WTC11 (cell line): ENCODE results near the gene AGPAT3. TPM values are rescaled to one million over a fixed set of nuclear protein-coding genes. Genes with fewer than 3 reads are reported as not detected.

Experiments used
- ATAC-seq: fragments of 200-7000 bp; cut with Tn5 transposase; 2 replicates; pipeline ENCODE4 v1.10.0; 2021; ENCODE audit warnings: mild to moderate bottlenecking, moderate library complexity
- CTCF ChIA-PET: fragments of 300-600 bp; sonication (Branson Sonifier 250); formaldehyde crosslinking; loops from one replicate; lab custom pipeline; 2021; ENCODE audit warnings: antibody characterized with exemption; lab: Charles Lee
- POLR2A ChIA-PET: fragments of 350-600 bp; sonication (Branson Sonifier 250); formaldehyde crosslinking; loops from one replicate; lab custom pipeline; 2021; ENCODE audit warnings: antibody characterized with exemption; lab: Charles Lee
- DNase-seq: peaks from one replicate; pipeline ENCODE4 v3.0.0; 2021; ENCODE audit warnings: low spot score
- H3K27ac Mint-ChIP-seq: 2 replicates; pipeline ENCODE4 v1.8.0; 2021; ENCODE audit warnings: mixed read lengths
- H3K27me3 Mint-ChIP-seq: 2 replicates; pipeline ENCODE4 v1.8.0; 2021; ENCODE audit warnings: low read depth, mild to moderate bottlenecking, moderate library complexity, mixed read lengths
- H3K36me3 Mint-ChIP-seq: 2 replicates; pipeline ENCODE4 v1.8.0; 2021; ENCODE audit warnings: mixed read lengths
- H3K4me1 Mint-ChIP-seq: 2 replicates; pipeline ENCODE4 v1.8.0; 2022; ENCODE audit warnings: mixed read lengths
- H3K4me3 Mint-ChIP-seq: 2 replicates; pipeline ENCODE4 v1.8.0; 2021; ENCODE audit warnings: mild to moderate bottlenecking, moderate library complexity, mixed read lengths
- H3K9me3 Mint-ChIP-seq: 2 replicates; pipeline ENCODE4 v1.8.0; 2021; ENCODE audit warnings: mixed read lengths
- ATF1 ChIP-seq: sonication (generic); formaldehyde crosslinking; IDR thresholded peaks from 2 replicates; pipeline ENCODE4 v1.8.1; 2023; ENCODE audit warnings: mild to moderate bottlenecking, moderate library complexity, missing genetic modification reagents
- CREM ChIP-seq: sonication (generic); formaldehyde crosslinking; IDR thresholded peaks from 2 replicates; pipeline ENCODE4 v1.8.1; 2022; ENCODE audit warnings: mild to moderate bottlenecking, missing genetic modification reagents, moderate library complexity
- ELF4 ChIP-seq: sonication (generic); formaldehyde crosslinking; IDR thresholded peaks from 2 replicates; pipeline ENCODE4 v1.8.1; 2022; ENCODE audit warnings: low read depth, mild to moderate bottlenecking, moderate library complexity, missing genetic modification reagents
- ESRRA ChIP-seq: sonication (generic); formaldehyde crosslinking; IDR thresholded peaks from 2 replicates; pipeline ENCODE4 v1.8.1; 2022; ENCODE audit warnings: mild to moderate bottlenecking, missing genetic modification reagents, borderline replicate concordance
- FOXK1 ChIP-seq: sonication (generic); formaldehyde crosslinking; IDR thresholded peaks from 2 replicates; pipeline ENCODE4 v1.8.0; 2022; ENCODE audit warnings: mild to moderate bottlenecking, moderate library complexity, missing genetic modification reagents
- GABPB1 ChIP-seq: sonication (generic); formaldehyde crosslinking; IDR thresholded peaks from 2 replicates; pipeline ENCODE4 v1.8.1; 2023; ENCODE audit warnings: mild to moderate bottlenecking, missing genetic modification reagents
- IRF2 ChIP-seq: sonication (generic); formaldehyde crosslinking; IDR thresholded peaks from 2 replicates; pipeline ENCODE4 v1.8.0; 2022; ENCODE audit warnings: low read depth, missing genetic modification reagents, borderline replicate concordance
- JAZF1 ChIP-seq: fragments of 250-450 bp; sonication (Bioruptor Pico); IDR thresholded peaks from 2 replicates; pipeline ENCODE4 v1.9.0; 2021; ENCODE audit warnings: moderate library complexity, mild to moderate bottlenecking, inconsistent platforms
- MYBL2 ChIP-seq: sonication (generic); formaldehyde crosslinking; IDR thresholded peaks from 2 replicates; pipeline ENCODE4 v1.8.1; 2023; ENCODE audit warnings: mild to moderate bottlenecking, moderate library complexity, missing genetic modification reagents
- NFE2L1 ChIP-seq: sonication (generic); formaldehyde crosslinking; IDR thresholded peaks from 2 replicates; pipeline ENCODE4 v1.8.1; 2023; ENCODE audit warnings: missing genetic modification reagents
- NR1H2 ChIP-seq: sonication (generic); formaldehyde crosslinking; IDR thresholded peaks from 2 replicates; pipeline ENCODE4 v1.9.0; 2021; ENCODE audit warnings: mild to moderate bottlenecking, moderate library complexity, missing genetic modification reagents
- PRRX2 ChIP-seq: fragments of 250-450 bp; sonication (Bioruptor Pico); IDR thresholded peaks from 2 replicates; pipeline ENCODE4 v1.8.0; 2021; ENCODE audit warnings: mild to moderate bottlenecking
- SOX15 ChIP-seq: fragments of 250-450 bp; sonication (Bioruptor Pico); IDR thresholded peaks from 2 replicates; pipeline ENCODE4 v1.9.0; 2021; ENCODE audit warnings: mild to moderate bottlenecking
- SP1 ChIP-seq: sonication (generic); formaldehyde crosslinking; conservative IDR thresholded peaks from 2 replicates; pipeline ENCODE4 v1.8.1; 2022; ENCODE audit warnings: missing genetic modification reagents
- TCF7 ChIP-seq: sonication (generic); formaldehyde crosslinking; IDR thresholded peaks from 2 replicates; pipeline ENCODE4 v1.8.0; 2022; ENCODE audit warnings: mild to moderate bottlenecking, low read depth, missing genetic modification reagents, moderate library complexity
- TEAD1 ChIP-seq: sonication (generic); formaldehyde crosslinking; IDR thresholded peaks from 2 replicates; pipeline ENCODE4 v1.8.0; 2022; ENCODE audit warnings: mild to moderate bottlenecking, missing genetic modification reagents
- TEAD4 ChIP-seq: sonication (generic); formaldehyde crosslinking; IDR thresholded peaks from 2 replicates; pipeline ENCODE4 v1.8.0; 2022; ENCODE audit warnings: mild to moderate bottlenecking, missing genetic modification reagents
- ZNF219 ChIP-seq: sonication (generic); formaldehyde crosslinking; IDR thresholded peaks from 2 replicates; pipeline ENCODE4 v1.8.0; 2023; ENCODE audit warnings: missing genetic modification reagents, mild to moderate bottlenecking, borderline replicate concordance
- ZNF263 ChIP-seq: sonication (generic); formaldehyde crosslinking; IDR thresholded peaks from 2 replicates; pipeline ENCODE4 v1.8.1; 2022; ENCODE audit warnings: low read depth, mild to moderate bottlenecking, moderate library complexity, missing genetic modification reagents
- ZNF317 ChIP-seq: sonication (generic); formaldehyde crosslinking; IDR thresholded peaks from 2 replicates; pipeline ENCODE4 v1.8.1; 2023; ENCODE audit warnings: low read depth, mild to moderate bottlenecking, moderate library complexity, missing genetic modification reagents, borderline replicate concordance
- ZNF416 ChIP-seq: fragments of 250-450 bp; sonication (Bioruptor Pico); IDR thresholded peaks from 2 replicates; pipeline ENCODE4 v1.9.0; 2021; ENCODE audit warnings: mild to moderate bottlenecking, inconsistent platforms
- ZNF423 ChIP-seq: fragments of 250-450 bp; sonication (Bioruptor Pico); IDR thresholded peaks from 2 replicates; pipeline ENCODE4 v2.1.2; 2022; ENCODE audit warnings: mild to moderate bottlenecking, moderate library complexity
- total RNA-seq: library from RNA; stranded (reverse); gene quantifications from 3 replicates; pipeline ENCODE4 v1.2.3, GENCODE V29; 2021
- TF ChIP-seq, protein P1 (sequence below): sonication (generic); formaldehyde crosslinking; IDR thresholded peaks from 2 replicates; pipeline ENCODE4 v1.8.0; 2022; ENCODE audit warnings: mild to moderate bottlenecking, missing genetic modification reagents
- TF ChIP-seq, protein P2 (sequence below): sonication (generic); formaldehyde crosslinking; IDR thresholded peaks from 2 replicates; pipeline ENCODE4 v1.8.0; 2022; ENCODE audit warnings: missing genetic modification reagents
- TF ChIP-seq, protein P3 (sequence below): sonication (generic); formaldehyde crosslinking; IDR thresholded peaks from 2 replicates; pipeline ENCODE4 v1.8.0; 2023; ENCODE audit warnings: missing genetic modification reagents

The AGPAT3 gene
- total RNA-seq, 1 experiment from 2014 or later: 5.6 TPM

DNA sequence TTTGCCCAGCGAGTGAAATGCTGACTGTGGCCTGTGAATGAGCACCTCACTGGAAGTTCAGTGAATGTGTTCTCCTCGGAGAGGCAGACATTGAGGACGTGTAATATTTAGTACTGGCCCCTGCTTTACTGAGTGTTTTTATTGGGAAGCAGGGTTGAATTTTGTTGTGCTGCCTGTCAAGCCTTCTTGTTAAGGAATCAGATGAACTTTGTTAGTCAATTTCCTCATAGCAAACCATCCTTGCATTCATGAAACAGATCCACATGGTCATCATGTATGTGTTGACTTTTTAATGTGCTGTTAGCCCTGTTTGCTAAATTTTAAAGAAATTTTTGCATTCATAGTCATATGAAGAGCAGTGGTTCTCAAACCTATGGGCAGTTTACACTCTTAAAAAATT, 47.9 kb downstream of the AGPAT3 start:
- TF ChIP-seq, protein P1, sequence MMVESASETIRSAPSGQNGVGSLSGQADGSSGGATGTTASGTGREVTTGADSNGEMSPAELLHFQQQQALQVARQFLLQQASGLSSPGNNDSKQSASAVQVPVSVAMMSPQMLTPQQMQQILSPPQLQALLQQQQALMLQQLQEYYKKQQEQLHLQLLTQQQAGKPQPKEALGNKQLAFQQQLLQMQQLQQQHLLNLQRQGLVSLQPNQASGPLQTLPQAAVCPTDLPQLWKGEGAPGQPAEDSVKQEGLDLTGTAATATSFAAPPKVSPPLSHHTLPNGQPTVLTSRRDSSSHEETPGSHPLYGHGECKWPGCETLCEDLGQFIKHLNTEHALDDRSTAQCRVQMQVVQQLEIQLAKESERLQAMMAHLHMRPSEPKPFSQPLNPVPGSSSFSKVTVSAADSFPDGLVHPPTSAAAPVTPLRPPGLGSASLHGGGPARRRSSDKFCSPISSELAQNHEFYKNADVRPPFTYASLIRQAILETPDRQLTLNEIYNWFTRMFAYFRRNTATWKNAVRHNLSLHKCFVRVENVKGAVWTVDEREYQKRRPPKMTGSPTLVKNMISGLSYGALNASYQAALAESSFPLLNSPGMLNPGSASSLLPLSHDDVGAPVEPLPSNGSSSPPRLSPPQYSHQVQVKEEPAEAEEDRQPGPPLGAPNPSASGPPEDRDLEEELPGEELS (CRISPR knock-in tag): no peak
- TF ChIP-seq ELF4 (no peak), SP1 (CRISPR knock-in tag) (no peak), ZNF317 (no peak), TEAD4 (CRISPR knock-in tag) (no peak), TEAD1 (no peak), ATF1 (CRISPR knock-in tag) (no peak), GABPB1 (no peak), SOX15 (CRISPR knock-in tag) (no peak), PRRX2 (CRISPR knock-in tag) (no peak), ZNF219 (CRISPR knock-in tag) (no peak)
- TF ChIP-seq, protein P2, sequence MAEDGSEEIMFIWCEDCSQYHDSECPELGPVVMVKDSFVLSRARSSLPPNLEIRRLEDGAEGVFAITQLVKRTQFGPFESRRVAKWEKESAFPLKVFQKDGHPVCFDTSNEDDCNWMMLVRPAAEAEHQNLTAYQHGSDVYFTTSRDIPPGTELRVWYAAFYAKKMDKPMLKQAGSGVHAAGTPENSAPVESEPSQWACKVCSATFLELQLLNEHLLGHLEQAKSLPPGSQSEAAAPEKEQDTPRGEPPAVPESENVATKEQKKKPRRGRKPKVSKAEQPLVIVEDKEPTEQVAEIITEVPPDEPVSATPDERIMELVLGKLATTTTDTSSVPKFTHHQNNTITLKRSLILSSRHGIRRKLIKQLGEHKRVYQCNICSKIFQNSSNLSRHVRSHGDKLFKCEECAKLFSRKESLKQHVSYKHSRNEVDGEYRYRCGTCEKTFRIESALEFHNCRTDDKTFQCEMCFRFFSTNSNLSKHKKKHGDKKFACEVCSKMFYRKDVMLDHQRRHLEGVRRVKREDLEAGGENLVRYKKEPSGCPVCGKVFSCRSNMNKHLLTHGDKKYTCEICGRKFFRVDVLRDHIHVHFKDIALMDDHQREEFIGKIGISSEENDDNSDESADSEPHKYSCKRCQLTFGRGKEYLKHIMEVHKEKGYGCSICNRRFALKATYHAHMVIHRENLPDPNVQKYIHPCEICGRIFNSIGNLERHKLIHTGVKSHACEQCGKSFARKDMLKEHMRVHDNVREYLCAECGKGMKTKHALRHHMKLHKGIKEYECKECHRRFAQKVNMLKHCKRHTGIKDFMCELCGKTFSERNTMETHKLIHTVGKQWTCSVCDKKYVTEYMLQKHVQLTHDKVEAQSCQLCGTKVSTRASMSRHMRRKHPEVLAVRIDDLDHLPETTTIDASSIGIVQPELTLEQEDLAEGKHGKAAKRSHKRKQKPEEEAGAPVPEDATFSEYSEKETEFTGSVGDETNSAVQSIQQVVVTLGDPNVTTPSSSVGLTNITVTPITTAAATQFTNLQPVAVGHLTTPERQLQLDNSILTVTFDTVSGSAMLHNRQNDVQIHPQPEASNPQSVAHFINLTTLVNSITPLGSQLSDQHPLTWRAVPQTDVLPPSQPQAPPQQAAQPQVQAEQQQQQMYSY: no peak
- no peak for ATAC-seq
- no peak overlapping the region for H3K27ac Mint-ChIP-seq
- no peaks in the 10 kb centered on the region for H3K36me3 Mint-ChIP-seq
- DNase-seq: no peak
- H3K4me3 Mint-ChIP-seq: no peak overlapping the region
- CTCF ChIA-PET: no interaction called here
- POLR2A ChIA-PET: no interaction called here
- no peaks in the 10 kb centered on the region for H3K9me3 Mint-ChIP-seq
- no peaks in the 10 kb centered on the region for H3K4me1 Mint-ChIP-seq
- no peaks in the 10 kb centered on the region for H3K27me3 Mint-ChIP-seq

DNA sequence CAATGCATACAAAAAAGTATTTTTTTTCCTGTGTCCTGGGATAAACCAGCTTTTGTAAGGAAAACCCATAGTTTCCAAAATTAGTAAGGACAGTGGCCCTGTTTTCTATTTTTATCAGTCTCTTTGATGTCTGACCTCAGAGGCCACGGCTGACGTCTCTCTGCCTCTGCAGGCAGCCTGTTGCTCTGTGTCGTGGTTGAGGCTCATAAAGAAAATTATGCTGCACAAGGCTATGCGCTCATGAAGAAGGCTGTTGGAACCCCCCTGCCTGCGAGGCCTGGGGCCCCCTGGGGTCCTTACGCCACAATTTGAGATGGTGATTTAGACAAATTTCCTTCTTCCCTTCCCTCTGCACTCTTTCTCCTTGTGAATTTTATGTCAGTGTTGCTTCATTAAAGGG, 48.9 kb downstream of the AGPAT3 start:
- Mint-ChIP-seq H3K36me3 (no peaks in the 10 kb centered on the region), H3K27ac (no peak overlapping the region), H3K27me3 (no peaks in the 10 kb centered on the region), H3K9me3 (no peaks in the 10 kb centered on the region), H3K4me1 (no peaks in the 10 kb centered on the region), H3K4me3 (no peak overlapping the region)
- DNase-seq: no peak
- TF ChIP-seq NFE2L1 (CRISPR knock-in tag) (no peak), FOXK1 (CRISPR knock-in tag) (no peak), JAZF1 (CRISPR knock-in tag) (no peak), MYBL2 (CRISPR knock-in tag) (no peak), TCF7 (CRISPR knock-in tag) (no peak)
- POLR2A ChIA-PET: no interaction called here
- ATAC-seq: no peak
- CTCF ChIA-PET: no interaction called here

DNA sequence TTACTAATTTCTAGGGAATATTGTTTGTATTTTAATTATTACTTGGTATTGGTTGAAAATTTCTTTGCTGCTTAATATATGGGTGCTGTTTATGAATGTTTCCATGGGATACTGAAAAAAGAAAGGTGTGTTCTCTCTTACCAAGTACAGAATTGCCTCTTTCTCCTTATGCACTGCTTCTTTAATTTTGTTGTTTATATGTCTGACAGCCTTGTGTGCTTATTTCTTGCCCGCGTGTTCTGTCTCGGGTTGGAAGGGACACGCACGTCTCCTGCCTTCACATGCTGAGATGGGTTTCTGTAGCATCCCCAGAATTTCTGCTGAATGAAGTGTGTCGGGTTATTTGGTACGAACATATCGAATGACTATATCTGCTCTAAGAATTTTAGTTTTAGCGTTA, 51.1 kb downstream of the AGPAT3 start:
- H3K36me3 Mint-ChIP-seq: no peaks in the 10 kb centered on the region
- no peaks in the 10 kb centered on the region for H3K9me3 Mint-ChIP-seq
- CTCF ChIA-PET: no interaction called here
- H3K27me3 Mint-ChIP-seq: no peaks in the 10 kb centered on the region
- DNase-seq: no peak
- H3K4me3 Mint-ChIP-seq: no peak overlapping the region
- POLR2A ChIA-PET: no interaction called here
- H3K27ac Mint-ChIP-seq: no peak overlapping the region
- no peak for ATAC-seq
- H3K4me1 Mint-ChIP-seq: peaks cover 15% of the 10 kb centered on the region
- TF ChIP-seq NR1H2 (CRISPR knock-in tag) (no peak), CREM (CRISPR knock-in tag) (no peak), ZNF416 (CRISPR knock-in tag) (no peak), ZNF423 (no peak), ELF4 (no peak), ESRRA (CRISPR knock-in tag) (no peak), ZNF263 (CRISPR knock-in tag) (no peak), TEAD1 (no peak), IRF2 (CRISPR knock-in tag) (no peak), SOX15 (CRISPR knock-in tag) (no peak)
- TF ChIP-seq, protein P3, sequence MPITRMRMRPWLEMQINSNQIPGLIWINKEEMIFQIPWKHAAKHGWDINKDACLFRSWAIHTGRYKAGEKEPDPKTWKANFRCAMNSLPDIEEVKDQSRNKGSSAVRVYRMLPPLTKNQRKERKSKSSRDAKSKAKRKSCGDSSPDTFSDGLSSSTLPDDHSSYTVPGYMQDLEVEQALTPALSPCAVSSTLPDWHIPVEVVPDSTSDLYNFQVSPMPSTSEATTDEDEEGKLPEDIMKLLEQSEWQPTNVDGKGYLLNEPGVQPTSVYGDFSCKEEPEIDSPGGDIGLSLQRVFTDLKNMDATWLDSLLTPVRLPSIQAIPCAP (CRISPR knock-in tag): no peak
